GM21717 (cell line): ENCODE data around the gene SEH1L.
"Not testable (repeated sequence)": the region's sequence is repeated elsewhere in the genome, so short reads cannot be mapped to it uniquely, and the experiment has no call there.

Source experiments
- ATAC-seq: cut with Tn5 transposase; IDR thresholded peaks from one replicate; pipeline ENCODE4 v1.9.1; 2021; ENCODE audit warnings: mild to moderate bottlenecking, moderate library complexity; ENCODE audit not compliant: unreplicated experiment

The SEH1L gene

DNA sequence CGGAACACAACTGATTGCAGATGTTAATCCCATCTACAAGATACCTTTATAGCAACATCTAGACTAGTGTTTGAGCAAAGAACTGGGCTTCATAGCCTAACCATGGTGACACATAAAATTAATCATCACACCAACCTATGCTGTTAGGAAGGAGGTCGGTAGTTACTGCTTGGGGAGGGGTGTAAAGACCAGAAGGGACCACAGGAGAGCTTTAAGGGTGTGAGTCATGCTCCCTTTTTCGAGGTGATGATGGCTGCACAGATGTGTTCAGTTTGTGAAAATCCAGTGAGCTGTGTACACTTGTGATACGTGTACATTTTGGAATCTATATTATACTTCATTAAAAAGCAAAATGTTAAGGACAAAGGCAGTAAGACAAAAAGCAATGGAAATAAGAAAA is 4.6 kb upstream of the SEH1L start:
- ATAC-seq = no peak

DNA sequence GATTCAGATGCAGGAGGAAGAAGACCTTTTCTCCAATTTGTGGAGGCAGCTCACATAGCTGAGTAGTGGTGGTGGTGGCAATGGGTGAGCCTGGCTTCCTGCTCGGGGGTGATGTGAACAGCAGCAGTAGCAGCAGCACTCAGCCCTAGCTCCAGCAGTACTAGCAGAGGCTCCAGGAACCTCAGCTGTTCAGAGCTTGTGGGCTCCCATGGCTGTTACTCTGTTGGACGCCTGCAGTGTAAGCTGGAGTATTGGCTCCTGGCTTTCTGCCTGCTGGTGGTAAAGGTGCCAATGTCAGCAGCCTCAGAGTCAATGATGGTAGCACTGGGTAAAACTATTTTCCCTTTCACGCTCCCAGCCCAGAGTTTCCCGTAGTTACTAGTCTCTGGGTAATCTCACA is 3.1 kb upstream of the SEH1L start:
- ATAC-seq = no peak

DNA sequence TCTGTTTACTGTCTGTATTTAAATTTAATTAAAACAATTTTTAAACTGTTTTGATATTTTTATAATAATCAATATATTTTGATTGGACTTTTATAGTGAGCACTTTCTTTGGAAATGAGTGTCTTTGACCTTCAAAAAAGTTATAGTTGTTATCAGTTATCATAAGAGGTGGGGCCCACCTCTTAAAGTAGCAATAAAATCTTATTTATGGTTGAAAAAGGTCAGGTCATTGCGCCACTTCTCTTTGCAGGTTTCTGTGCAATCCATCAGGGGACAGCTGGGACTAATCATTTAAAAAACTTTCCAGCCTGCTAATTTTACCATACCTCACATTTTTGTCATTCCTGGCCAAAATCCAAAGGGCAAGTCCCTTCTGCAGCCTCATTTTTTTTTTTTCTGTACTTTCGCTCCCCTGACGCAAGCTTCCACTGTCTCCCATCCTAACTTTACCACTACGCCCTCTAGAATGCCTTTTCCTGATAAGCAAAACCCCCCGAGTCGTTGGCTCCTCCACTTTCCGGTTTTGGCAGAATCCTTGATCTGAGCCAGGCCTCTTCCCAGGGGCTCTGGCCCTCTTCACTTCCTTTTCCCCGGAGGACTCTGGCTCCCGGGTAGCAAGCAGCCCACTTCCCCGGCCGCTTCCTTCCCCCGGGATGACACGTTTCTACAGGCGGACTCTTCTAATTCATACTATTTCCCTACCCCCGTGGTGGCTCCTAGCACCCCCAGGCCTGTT is 1.1 kb upstream of the SEH1L start:
- peak; percentile 1 for ATAC-seq

DNA sequence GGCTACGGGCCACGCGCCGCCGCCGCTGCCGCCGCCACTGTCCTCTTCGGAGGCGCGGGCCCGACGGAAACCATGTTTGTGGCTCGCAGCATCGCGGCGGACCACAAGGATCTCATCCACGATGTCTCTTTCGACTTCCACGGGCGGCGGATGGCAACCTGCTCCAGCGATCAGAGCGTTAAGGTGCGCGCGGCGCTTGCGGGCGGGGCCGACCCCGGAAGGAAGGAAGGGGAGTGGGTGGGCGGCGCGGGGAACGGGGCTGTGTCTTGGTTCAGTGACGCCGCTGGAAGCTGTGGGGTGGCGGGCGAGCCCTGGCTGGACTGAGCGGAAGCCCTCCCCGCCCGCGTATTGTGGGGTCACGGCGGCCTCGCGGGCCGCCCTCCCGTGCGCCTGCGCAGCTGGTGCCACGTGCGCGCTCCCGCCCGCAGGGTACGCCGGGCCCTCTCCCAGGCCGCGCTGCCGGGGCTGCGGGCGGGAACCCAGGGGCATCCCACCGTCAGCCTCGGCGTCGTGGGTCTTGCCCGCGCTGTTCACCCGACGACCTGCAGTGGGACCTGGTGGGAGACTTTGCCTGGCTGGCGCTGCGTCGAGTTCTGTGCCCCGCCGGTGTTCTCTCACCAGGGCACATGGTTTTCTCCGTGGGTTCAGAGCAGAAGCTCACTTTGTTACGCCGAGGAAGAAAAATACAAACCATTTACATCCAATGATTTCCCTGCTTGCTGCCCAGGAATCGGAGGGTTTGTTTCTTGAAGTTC is 416 bp downstream of the SEH1L start:
- peak; percentile 69 for ATAC-seq

DNA sequence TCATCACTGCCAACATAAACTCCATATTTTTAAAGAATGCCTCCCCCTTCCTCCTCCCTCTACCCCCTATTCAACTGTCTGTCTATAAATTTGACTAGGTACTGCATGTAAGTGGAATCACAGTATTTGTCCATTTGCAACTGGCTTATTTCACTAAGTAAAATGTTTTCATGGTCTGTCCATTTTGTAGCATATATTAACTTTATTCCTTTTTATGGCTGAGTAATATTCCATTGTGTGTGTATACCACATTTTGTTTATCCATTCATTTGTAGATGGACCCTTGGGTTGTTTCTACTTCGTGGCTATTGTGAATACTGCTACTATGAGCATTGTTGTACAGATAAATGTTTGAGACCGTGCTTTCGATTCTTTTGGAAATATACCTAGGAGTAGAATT is 10.7 kb downstream of the SEH1L start:
- ATAC-seq = no peak

DNA sequence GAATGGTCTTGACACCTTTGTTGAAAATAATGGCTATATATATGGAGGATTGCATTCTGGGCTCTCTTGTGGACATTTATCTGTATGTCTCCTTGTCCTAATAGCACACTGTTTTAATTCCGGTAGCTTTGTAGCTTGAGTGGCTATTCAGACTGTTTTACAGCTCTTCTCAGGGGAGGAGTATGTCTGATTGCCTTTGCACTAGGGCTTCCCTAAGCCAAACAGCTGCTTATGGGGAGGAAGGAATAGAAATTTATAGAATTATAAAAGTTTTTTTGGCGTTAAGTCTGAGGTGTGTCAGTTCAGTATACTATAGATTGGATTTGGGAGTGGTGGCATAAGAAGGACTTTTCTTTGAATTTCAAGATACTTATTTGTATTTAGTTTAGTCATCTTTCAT is 12.6 kb downstream of the SEH1L start:
- no peak for ATAC-seq

DNA sequence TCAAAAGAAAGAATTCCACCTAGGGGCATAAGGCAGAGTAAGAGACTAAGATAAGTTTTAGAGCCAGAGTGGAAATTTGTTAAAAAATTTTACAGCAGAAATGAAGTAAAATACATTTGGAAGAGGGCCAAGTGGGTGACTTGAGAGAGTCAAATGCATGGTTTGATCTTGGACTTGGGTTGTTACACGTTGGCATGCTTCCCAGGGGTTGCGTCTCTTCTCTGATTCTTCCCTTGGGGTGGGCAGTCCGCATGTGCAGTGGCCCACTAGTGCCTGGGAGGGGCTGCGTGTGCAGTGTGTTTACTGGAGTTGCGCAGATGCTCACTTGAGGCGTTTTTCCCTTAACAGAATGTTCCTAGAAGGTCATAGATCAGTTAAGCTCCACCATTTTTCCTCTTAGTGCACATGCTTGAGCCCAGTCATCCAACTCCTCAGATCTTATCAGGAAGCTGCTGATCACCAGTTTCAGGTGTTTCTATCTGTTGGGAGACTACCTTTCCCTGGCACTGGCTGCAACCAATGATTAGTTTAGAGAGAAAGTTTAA is 13.1 kb downstream of the SEH1L start:
- ATAC-seq = no peak

DNA sequence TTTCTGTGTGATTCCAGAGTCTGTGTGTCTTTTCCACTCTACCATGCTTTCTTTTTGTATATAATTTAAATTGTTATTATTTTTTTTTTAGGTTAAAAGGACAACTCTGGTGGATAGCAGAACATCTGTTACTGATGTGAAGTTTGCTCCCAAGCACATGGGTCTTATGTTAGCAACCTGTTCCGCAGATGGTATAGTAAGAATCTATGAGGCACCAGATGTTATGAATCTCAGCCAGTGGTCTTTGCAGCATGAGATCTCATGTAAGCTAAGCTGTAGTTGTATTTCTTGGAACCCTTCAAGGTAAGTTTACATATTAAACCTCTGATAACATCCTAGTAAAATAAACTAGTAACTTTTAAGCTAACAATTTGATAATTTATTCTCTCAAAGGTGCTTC is 15.3 kb downstream of the SEH1L start:
- no peak for ATAC-seq

DNA sequence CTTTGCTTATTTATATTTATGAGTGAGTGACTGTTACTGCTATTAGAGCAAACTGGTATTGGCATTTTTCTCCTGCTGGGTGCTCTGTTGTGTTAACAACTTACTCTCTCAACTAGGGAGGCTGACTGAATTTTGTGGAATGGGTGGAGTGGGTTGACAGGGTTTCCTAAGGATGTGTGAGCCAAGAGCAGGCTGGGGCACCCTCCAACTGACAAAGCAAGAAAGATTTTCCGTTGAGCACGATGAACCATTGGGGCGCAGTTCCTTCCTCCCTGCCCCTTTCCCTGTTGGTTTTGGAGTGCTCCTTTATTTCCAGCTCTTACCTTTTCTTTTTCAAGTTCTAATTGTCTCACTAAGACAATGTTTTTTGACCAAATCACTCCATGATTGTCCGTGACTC is 20.3 kb downstream of the SEH1L start:
- no peak for ATAC-seq

DNA sequence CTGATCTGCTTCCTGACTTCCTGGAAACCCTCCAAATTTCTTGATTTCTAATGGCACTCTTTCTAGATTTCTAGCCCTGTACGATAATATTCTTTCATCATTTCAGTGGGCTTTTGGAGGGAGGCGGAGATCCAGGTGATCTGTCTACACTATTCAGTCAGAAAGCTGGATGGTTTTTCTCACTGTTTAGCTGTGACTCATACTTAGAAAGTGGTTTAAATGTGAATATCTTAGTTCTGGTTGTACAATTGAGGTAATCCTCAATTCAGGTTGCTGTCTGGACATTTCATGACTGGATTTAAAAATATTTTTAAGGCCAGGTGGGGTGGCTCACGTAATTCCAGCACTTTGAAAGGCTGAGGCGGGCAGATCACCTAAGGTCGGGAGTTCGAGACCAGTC is 20.8 kb downstream of the SEH1L start:
- no peak for ATAC-seq

DNA sequence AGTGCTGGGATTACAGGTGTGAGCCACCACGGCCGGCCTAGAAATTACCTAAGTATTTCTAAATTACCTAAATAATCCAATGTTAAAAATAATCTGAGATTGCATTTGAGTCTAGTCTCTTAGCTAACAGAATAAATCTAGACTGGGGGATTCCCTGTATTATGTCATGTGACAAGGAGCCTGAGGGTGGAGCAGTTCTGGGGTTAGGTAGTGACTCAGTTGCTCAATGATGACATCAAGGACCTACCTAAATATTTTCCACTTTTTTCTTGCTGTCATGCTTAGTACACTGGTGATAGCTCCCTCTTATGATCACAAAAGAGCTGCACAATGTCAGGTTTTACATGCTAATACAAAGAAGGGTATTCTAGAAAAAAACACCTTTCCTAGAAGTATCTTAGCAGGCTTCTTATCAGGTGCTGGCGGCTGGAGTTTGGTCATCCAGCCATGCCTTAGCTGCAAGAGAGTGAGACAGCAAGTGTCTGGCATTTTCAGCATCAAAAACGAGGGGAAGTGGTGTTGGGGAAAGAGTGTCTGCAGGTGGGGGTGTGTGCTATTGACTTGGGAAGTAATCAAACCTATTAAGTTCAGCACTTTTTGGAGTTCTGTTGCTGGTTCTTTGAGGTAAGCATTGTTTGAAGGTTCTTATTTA is 25.9 kb downstream of the SEH1L start:
- ATAC-seq = no peak

DNA sequence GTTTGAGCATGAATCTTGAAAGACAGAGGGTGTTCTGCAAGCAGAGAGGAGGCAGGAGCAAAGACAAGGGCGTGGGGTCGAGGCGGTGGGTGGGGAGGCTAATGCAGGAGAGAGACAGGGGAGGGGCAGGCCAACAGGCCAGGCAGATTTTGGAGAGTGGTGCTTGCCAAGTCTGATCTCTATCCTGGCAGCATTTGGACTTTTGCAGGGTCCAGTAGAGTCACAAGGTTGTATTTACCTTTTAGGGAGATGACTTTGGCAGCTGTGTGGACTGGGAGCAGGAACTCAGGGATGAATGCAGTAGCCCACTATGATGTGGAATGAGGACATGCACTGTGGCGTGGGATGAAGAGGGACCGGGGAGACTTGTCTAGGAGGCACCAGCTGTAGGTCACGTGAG is 27.7 kb downstream of the SEH1L start:
- no peak for ATAC-seq

DNA sequence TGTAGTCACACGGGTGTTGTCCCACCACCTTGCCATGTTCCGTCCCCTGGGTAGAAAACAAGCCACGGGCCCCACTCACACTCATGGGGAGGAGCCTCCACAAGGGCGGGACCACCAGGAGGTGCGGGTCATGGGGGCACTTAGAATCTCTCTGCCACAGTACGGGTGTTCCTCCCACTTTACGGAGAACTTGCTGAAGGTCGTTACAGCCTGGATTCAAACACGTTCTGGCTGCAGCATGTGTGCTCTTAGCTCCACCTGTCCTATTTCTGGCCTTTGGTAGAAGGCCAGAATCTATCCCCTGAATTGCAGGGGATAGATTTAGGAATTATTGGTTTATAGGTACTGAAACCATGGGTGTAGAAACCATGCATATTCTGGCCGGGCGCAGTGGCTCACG is 28.5 kb downstream of the SEH1L start:
- ATAC-seq = no peak

DNA sequence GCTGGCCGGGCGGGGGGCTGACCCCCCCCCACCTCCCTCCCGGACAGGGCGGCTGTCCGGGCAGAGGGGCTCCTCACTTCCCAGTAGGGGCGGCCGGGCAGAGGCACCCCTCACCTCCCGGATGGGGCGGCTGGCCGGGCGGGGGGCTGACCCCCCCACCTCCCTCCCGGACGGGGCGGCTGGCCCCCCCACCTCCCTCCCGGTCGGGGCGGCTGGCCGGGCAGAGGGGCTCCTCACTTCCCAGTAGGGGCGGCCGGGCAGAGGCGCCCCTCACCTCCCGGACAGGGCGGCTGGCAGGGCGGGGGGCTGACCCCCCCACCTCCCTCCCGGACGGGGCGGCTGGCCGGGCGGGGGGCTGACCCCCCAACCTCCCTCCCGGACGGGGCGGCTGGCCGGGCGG is 32.3 kb downstream of the SEH1L start:
- ATAC-seq = not testable (repeated sequence)

DNA sequence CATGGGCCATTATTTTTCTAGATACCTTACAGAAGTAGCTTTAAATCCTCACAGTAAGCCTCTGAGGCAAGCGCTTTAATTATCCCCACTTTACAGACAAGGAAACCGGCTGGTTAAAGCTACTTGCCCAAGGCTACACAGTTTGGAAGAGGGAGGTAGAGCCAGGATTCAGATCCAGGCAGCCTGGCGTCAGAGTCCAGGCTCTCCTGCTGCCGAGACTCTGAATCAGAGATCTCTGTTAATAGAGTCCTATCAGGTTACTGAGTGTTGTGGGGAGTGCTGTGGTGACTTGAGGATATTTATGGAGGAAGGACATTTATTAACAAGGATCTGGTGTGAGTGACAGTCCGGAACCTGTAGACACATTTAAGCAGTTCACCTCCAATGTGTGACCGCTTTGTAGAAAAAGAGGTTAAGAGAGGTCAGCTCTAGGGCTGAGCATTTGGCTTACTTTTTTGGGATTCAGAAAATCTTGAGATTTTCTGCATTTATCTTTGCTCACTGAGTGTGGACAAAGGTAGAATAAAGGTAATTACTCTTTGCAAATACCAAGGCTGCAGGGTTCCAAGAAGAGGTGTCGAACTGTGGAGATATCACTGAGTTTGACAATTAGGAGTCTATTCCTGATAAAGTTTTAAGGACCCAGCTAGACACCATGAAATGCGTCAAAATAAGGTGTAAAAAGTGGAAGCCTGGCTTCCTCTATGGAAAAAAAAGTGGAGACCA is 41.7 kb downstream of the SEH1L start:
- no peak for ATAC-seq

DNA sequence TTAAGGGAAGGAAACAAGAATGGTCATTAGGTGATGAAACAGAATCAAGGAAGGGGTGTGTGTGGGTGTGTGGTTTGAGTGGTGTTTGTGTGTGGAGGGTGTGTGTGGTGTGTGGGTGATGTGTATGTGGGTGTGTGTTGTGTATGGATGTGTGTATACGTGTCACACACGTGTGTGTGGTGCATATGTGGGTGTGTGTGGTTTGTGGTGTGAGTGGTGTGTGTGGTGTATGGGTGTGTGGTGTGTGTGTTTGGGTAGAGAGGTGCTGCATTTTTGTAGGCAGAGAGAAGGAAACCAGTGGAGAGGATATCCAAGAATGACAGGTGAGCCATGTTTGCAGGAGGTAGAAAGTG is 42.3 kb downstream of the SEH1L start:
- ATAC-seq = no peak

DNA sequence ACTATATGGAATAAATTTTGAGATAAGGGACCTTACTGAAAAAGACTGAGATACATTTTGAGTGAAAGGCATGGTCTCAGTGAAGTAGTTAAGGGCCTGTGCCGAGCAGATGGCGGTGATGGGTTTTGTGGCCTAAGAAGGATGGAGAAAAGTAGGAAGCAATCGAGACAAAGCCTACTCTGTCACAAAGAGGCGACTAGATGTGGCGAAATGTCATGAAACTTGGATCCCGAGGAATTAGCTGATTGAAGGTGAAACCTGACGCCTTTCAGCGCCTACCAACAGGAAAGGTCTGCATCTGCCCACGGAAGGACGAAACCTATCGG is 42.8 kb downstream of the SEH1L start:
- ATAC-seq = peak; percentile 1

DNA sequence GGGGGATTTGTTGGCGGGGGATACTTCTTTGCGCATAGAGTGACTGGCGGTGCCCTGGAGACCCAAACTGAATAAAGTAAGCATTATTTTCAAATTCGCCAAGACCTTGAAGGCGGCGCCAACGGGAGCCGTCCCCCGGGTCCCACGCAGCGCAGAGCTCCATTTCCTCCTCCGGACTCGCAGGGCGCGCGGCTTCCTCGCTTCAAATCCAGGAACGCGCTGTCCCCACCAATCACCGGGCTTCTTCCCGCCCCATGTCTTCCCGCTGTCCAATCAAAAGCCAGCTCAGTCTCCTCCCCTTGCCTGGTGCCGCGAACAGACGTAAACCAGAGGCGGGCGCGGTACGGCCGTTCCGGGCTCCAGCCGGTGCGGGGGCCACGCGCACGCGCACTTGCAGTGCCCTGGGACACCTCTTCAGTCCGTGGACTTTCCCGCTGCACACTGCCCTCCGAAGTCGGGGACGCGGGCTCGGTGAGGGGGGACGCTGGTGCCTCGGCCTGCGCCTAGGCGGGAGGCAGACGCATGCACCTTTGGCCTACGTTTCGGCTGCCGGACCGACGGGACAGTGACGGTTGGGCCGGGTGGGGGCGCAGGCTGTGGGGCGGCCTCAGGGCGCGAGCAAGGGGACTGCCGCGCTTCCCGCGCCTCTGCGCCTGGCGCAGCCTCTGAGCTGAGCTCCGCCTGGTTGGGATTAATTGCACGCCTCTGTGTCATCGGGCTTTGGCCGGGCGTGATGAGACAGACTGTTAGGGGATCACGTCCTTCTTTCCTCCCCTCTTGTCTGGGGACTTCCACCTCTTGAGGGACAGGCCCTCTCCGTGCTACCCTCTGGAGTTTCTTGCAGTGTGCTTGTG is 43.4 kb downstream of the SEH1L start, which contains the start of gene CEP192:
CEP192 (plus strand) TSS at position 396 of the 854 bp plus-strand sequence. CDS start 8,063 bp downstream, outside the sequence.
- peak; percentile 77 for ATAC-seq

DNA sequence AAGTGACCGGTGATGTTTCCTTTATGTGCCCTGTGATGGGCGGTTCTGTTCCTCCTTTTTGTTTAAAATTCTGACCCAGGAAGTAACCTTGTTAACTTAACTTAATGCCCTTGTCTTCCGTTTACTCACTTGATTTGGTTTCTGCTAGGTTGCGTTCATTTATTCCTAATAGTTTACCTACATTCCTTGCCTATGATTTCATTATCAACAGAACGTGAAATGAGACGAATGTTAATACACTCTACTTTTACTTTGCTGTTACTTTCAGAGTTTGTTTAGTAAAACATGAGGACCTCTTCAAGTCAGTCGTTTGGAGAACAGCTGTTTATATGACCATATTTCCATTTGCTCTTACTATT is 44.0 kb downstream of the SEH1L start:
- no peak for ATAC-seq

DNA sequence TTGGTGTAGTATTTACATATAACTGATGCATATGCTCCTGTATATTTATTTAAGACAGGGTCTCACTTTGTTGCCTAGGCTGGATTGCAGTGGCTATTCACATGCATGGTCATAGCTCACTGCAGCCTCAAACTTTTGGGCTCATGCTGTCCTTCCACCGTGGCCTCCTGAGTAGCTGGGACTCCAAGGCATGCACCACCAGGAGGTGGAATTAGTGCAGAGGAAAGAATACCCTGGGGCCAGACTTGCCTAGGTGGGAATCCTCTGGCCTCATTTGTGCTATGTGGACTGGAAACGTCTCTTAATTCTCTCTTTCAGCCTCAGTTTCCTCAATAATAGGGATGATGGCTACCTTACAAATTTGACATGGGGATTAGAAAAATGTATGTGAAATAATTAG is 45.6 kb downstream of the SEH1L start:
- no peak for ATAC-seq
